GM12878 (cell line): Measurements from ENCODE around the gene PPP1R13B. TPM values are rescaled to one million over a fixed set of nuclear protein-coding genes. Genes with fewer than 3 reads are reported as not detected.

Source experiments
- ATAC-seq: fragments of 200-7000 bp; cut with Tn5 transposase; 3 replicates; pipeline ENCODE4 v1.9.1; 2020; ENCODE audit warnings: mild to moderate bottlenecking, moderate library complexity
- BruUV-seq: library from RNA; stranded (reverse); fragments of 400-500 nt; replicated peaks from 2 replicates; lab custom pipeline; 2021; lab: Mats Ljungman, UMichigan
- CTCF ChIA-PET: fragments of 300-600 bp; sonication (Branson Sonifier 250); formaldehyde crosslinking; extraction: SDS; loops from one replicate; lab custom pipeline; 2021; ENCODE audit warnings: inconsistent platforms; lab: Yijun Ruan, JAX
- POLR2A ChIA-PET: fragments of 350-600 bp; formaldehyde crosslinking; extraction: SDS; loops from one replicate; lab custom pipeline; 2021; ENCODE audit warnings: inconsistent platforms; lab: Charles Lee
- RAD21 ChIA-PET: fragments of 300-600 bp; sonication (Branson Sonifier 250); formaldehyde crosslinking; loops from one replicate; lab custom pipeline; 2023; ENCODE audit warnings: antibody characterized with exemption; ENCODE audit not compliant: unreplicated experiment; lab: Charles Lee
- SMC1A ChIA-PET: fragments of 300-600 bp; sonication (Branson Sonifier 250); formaldehyde crosslinking; loops from one replicate; lab custom pipeline; 2023; ENCODE audit not compliant: unreplicated experiment, uncharacterized antibody; lab: Charles Lee
- DNase-seq: peaks from one replicate; pipeline ENCODE4 v3.0.0-alpha.2; 2011; ENCODE audit warnings: low read depth, low spot score
- FAIRE-seq: peaks from 3 replicates; lab custom pipeline; 2011; peaks lifted over from hg19 to GRCh38; lab: Jason Lieb, UNC
- H2AFZ ChIP-seq: 2 replicates; pipeline ENCODE4 v1.6.0; 2011; ENCODE audit warnings: low read depth, low read length, control low read depth; ENCODE audit not compliant: control insufficient read depth
- H3K27ac ChIP-seq: 2 replicates; pipeline ENCODE4 v1.5.1; 2011; ENCODE audit warnings: control low read depth; ENCODE audit not compliant: control insufficient read depth, insufficient read depth
- H3K27me3 ChIP-seq, 2 experiments: replicated peaks in 1 of 2; 2 replicates each; pipeline versions ENCODE4 v1.6.0 to v1.6.1; 2011; ENCODE audit warnings: low read length in 1 of 2; ENCODE audit not compliant: control insufficient read depth in 2 of 2, insufficient read depth in 2 of 2
- H3K36me3 ChIP-seq, 2 experiments: 2 replicates each; pipeline ENCODE4 v1.5.1; 2011; ENCODE audit warnings: low read length in 1 of 2; ENCODE audit not compliant: control insufficient read depth in 2 of 2, insufficient read depth in 2 of 2
- H3K4me1 ChIP-seq: 2 replicates; pipeline ENCODE4 v1.6.1; 2011; ENCODE audit warnings: mild to moderate bottlenecking, low read length, moderate library complexity, mixed read lengths; ENCODE audit not compliant: control insufficient read depth, insufficient read depth
- H3K4me2 ChIP-seq: 2 replicates; pipeline ENCODE4 v1.6.0; 2011; ENCODE audit warnings: control low read depth; ENCODE audit not compliant: control insufficient read depth, insufficient read depth
- H3K4me3 ChIP-seq: fragments of 200-600 bp; sonication (generic); 2 replicates; pipeline ENCODE4 v1.5.1; 2016
- H3K79me2 ChIP-seq: 2 replicates; pipeline ENCODE4 v1.6.0; 2011; ENCODE audit warnings: low read length; ENCODE audit not compliant: control insufficient read depth, insufficient read depth
- H3K9ac ChIP-seq: 2 replicates; pipeline ENCODE4 v1.8.0; 2011; ENCODE audit warnings: low read length, control low read depth, mixed read lengths; ENCODE audit not compliant: control insufficient read depth, insufficient read depth
- H3K9me3 ChIP-seq: replicated peaks from 3 replicates; pipeline ENCODE4 v1.5.1; 2011; ENCODE audit warnings: mild to moderate bottlenecking, low read length; ENCODE audit not compliant: control insufficient read depth, insufficient read depth
- H4K20me1 ChIP-seq: 2 replicates; pipeline ENCODE4 v1.6.0; 2011; ENCODE audit not compliant: control insufficient read depth, insufficient read depth
- BCL3 ChIP-seq: IDR thresholded peaks from 2 replicates; pipeline ENCODE4 v1.6.1; 2011; ENCODE audit warnings: borderline replicate concordance, low read depth, mild to moderate bottlenecking, moderate library complexity, low read length; ENCODE audit not compliant: insufficient read depth, poor library complexity, severe bottlenecking
- BMI1 ChIP-seq: fragments of 450-650 bp; IDR thresholded peaks from 2 replicates; pipeline ENCODE4 v1.6.1; 2016; ENCODE audit warnings: mild to moderate bottlenecking, moderate library complexity, borderline replicate concordance
- CBX5 ChIP-seq: sonication (generic); IDR thresholded peaks from 2 replicates; pipeline ENCODE4 v1.6.1; 2016; ENCODE audit warnings: low read depth, moderate library complexity, mild to moderate bottlenecking, inconsistent platforms
- HDAC2 ChIP-seq: fragments of 200-600 bp; sonication (generic); IDR thresholded peaks from 2 replicates; pipeline ENCODE4 v1.6.1; 2017
- KDM1A ChIP-seq: fragments of 200-600 bp; sonication (generic); IDR thresholded peaks from 2 replicates; pipeline ENCODE4 v1.6.1; 2016; ENCODE audit warnings: borderline replicate concordance
- PAX8 ChIP-seq: fragments of 450-650 bp; IDR thresholded peaks from 2 replicates; pipeline ENCODE4 v1.6.1; 2017; ENCODE audit warnings: mild to moderate bottlenecking, moderate library complexity
- POLR2AphosphoS2 ChIP-seq: IDR thresholded peaks from 2 replicates; pipeline ENCODE4 v1.6.1; 2011; ENCODE audit warnings: low read depth, mild to moderate bottlenecking, low read length, improper control_type of control experiment, moderate library complexity
- POLR2AphosphoS5 ChIP-seq: IDR thresholded peaks from 2 replicates; pipeline ENCODE4 v1.6.1; 2011; ENCODE audit warnings: mild to moderate bottlenecking, low read length, inconsistent platforms
- RBBP5 ChIP-seq: fragments of 200-600 bp; sonication (generic); conservative IDR thresholded peaks from 2 replicates; pipeline ENCODE4 v1.6.1; 2016
- RELA ChIP-seq: fragments of 450-650 bp; IDR thresholded peaks from 2 replicates; pipeline ENCODE4 v1.8.0; 2014; ENCODE audit warnings: borderline replicate concordance; ENCODE audit not compliant: partially characterized antibody
- SIX5 ChIP-seq: IDR thresholded peaks from 2 replicates; pipeline ENCODE4 v1.6.1; 2011; ENCODE audit warnings: mild to moderate bottlenecking, low read depth, low read length, moderate library complexity; ENCODE audit not compliant: severe bottlenecking
- SPI1 ChIP-seq: IDR thresholded peaks from 2 replicates; pipeline ENCODE4 v1.6.1; 2011; ENCODE audit warnings: low read depth, mild to moderate bottlenecking, low read length, moderate library complexity, borderline replicate concordance; ENCODE audit not compliant: insufficient read depth
- SREBF2 ChIP-seq: IDR thresholded peaks from 2 replicates; pipeline ENCODE4 v1.6.1; 2012; ENCODE audit warnings: mild to moderate bottlenecking, low read length
- TARDBP ChIP-seq: IDR thresholded peaks from 2 replicates; pipeline ENCODE4 v1.6.1; 2016; ENCODE audit warnings: borderline replicate concordance
- ZNF622 ChIP-seq: fragments of 450-650 bp; IDR thresholded peaks from 2 replicates; pipeline ENCODE4 v1.6.1; 2017; ENCODE audit warnings: mild to moderate bottlenecking, inconsistent platforms
- WGBS: methylation state at CpG from one replicate; pipeline ENCODE4 v1.1.6; 2016; ENCODE audit warnings: low lambda C conversion rate; ENCODE audit not compliant: insufficient replicate concordance, insufficient coverage; ENCODE audit errors: missing lambda C conversion rate; 5-methylcytosine and 5-hydroxymethylcytosine counted together
- in situ Hi-C: fragments of 300-500 bp; cut with MboI; formaldehyde crosslinking; loops from 9 replicates; pipeline ENCODE4 v1.14.3; 2018; ENCODE audit warnings: mixed read lengths
- intact Hi-C: fragments of 100-400 bp; cut with micrococcal nuclease; formaldehyde crosslinking; loops from one replicate; pipeline ENCODE4 v1.14.2; 2022; ENCODE audit not compliant: unreplicated experiment
- polyA plus RNA-seq, 11 experiments: library from polyadenylated mRNA; depleted of rRNA in 4 of 11; unstranded in 6 of 11; stranded (reverse) in 5 of 11; fragments of >200 nt; fragmentation: Nextera tagmentation in 4 of 11; fragmentation: Illumina TruSeq in 1 of 11; extraction: Ambion mirVana in 4 of 11; extraction: Trizol in 1 of 11; gene quantifications; 1 replicate in 1 of 11; 2 replicates in 10 of 11; pipeline versions ENCODE4 v1.2.1 to v1.2.3, GENCODE V29; 2011 to 2016; ENCODE audit warnings: inconsistent platforms in 2 of 11, missing spikeins in 2 of 11, low read depth in 1 of 11
- total RNA-seq, 4 experiments: library from RNA; depleted of rRNA in 3 of 4; stranded (reverse); fragments of >200 nt in 3 of 4; fragmentation: Illumina TruSeq in 1 of 4; extraction: Trizol in 1 of 4; gene quantifications; 2 replicates each; pipeline versions ENCODE4 v1.2.1 to v1.2.3, GENCODE V29; 2013 to 2021
- TF ChIP-seq, protein P1 (sequence below): fragments of 150-350 bp; IDR thresholded peaks from 2 replicates; pipeline ENCODE4 v1.6.1; 2016; ENCODE audit warnings: low read depth, low read length
- TF ChIP-seq, protein P2 (sequence below): fragments of 450-650 bp; IDR thresholded peaks from 2 replicates; pipeline ENCODE4 v1.6.1; 2016; ENCODE audit warnings: mild to moderate bottlenecking, moderate library complexity, borderline replicate concordance

Gene PPP1R13B
- total and polyA plus RNA-seq, 10 of the 15 experiments (the other 5 are each of a cell fraction or from before 2014, with no cell fraction given): 0.16 to 8.1 (median 3.2) TPM

- CTCF ChIA-PET: interaction anchor here (1.7 kb wide), 1 partner anchor 48 kb away, joined by 11 read pairs; no protein-coding TSS in a partner anchor
- Histone ChIP-seq H3K79me2 (no peaks in the 10 kb centered on the region), H3K9me3 (no peaks in the 10 kb centered on the region), H3K27ac (no peak overlapping the region), H2AFZ (no peak overlapping the region), H3K4me1 (no peaks in the 10 kb centered on the region), H3K9ac (no peak overlapping the region), H3K27me3 (peaks cover 0 to 1% of the 10 kb centered on the region in 2 experiments; a peak in 1 of 4 replicates), H4K20me1 (no peaks in the 10 kb centered on the region), H3K4me3 (no peak overlapping the region), H3K36me3 (no peaks in the 10 kb centered on the region), H3K4me2 (no peak overlapping the region)
- no TSS peak for BruUV-seq
- no peak for FAIRE-seq
- TF ChIP-seq KDM1A (no peak), SIX5 (no peak), SPI1 (no peak), HDAC2 (no peak), RBBP5 (no peak), ZNF622 (no peak), TARDBP (no peak), PAX8 (no peak), BCL3 (no peak), POLR2AphosphoS2 (no peak), POLR2AphosphoS5 (no peak), RELA (no peak), SREBF2 (no peak), BMI1 (no peak), CBX5 (no peak)
- TF ChIP-seq, protein P1, sequence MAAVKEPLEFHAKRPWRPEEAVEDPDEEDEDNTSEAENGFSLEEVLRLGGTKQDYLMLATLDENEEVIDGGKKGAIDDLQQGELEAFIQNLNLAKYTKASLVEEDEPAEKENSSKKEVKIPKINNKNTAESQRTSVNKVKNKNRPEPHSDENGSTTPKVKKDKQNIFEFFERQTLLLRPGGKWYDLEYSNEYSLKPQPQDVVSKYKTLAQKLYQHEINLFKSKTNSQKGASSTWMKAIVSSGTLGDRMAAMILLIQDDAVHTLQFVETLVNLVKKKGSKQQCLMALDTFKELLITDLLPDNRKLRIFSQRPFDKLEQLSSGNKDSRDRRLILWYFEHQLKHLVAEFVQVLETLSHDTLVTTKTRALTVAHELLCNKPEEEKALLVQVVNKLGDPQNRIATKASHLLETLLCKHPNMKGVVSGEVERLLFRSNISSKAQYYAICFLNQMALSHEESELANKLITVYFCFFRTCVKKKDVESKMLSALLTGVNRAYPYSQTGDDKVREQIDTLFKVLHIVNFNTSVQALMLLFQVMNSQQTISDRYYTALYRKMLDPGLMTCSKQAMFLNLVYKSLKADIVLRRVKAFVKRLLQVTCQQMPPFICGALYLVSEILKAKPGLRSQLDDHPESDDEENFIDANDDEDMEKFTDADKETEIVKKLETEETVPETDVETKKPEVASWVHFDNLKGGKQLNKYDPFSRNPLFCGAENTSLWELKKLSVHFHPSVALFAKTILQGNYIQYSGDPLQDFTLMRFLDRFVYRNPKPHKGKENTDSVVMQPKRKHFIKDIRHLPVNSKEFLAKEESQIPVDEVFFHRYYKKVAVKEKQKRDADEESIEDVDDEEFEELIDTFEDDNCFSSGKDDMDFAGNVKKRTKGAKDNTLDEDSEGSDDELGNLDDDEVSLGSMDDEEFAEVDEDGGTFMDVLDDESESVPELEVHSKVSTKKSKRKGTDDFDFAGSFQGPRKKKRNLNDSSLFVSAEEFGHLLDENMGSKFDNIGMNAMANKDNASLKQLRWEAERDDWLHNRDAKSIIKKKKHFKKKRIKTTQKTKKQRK: no peak
- TF ChIP-seq, protein P2, sequence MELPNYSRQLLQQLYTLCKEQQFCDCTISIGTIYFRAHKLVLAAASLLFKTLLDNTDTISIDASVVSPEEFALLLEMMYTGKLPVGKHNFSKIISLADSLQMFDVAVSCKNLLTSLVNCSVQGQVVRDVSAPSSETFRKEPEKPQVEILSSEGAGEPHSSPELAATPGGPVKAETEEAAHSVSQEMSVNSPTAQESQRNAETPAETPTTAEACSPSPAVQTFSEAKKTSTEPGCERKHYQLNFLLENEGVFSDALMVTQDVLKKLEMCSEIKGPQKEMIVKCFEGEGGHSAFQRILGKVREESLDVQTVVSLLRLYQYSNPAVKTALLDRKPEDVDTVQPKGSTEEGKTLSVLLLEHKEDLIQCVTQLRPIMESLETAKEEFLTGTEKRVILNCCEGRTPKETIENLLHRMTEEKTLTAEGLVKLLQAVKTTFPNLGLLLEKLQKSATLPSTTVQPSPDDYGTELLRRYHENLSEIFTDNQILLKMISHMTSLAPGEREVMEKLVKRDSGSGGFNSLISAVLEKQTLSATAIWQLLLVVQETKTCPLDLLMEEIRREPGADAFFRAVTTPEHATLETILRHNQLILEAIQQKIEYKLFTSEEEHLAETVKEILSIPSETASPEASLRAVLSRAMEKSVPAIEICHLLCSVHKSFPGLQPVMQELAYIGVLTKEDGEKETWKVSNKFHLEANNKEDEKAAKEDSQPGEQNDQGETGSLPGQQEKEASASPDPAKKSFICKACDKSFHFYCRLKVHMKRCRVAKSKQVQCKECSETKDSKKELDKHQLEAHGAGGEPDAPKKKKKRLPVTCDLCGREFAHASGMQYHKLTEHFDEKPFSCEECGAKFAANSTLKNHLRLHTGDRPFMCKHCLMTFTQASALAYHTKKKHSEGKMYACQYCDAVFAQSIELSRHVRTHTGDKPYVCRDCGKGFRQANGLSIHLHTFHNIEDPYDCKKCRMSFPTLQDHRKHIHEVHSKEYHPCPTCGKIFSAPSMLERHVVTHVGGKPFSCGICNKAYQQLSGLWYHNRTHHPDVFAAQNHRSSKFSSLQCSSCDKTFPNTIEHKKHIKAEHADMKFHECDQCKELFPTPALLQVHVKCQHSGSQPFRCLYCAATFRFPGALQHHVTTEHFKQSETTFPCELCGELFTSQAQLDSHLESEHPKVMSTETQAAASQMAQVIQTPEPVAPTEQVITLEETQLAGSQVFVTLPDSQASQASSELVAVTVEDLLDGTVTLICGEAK: no peak
- no peak for ATAC-seq
- SMC1A ChIA-PET: interaction anchor here (1.6 kb wide), 1 partner anchor 48 kb away, joined by 5 read pairs; no protein-coding TSS in a partner anchor
- intact Hi-C loops: no loop called here
- WGBS: 54% methylated on average over 8 of the region's 8 CpGs
- POLR2A ChIA-PET: no interaction called here
- no peak for DNase-seq
- RAD21 ChIA-PET: interaction anchor here (1.9 kb wide), 1 partner anchor 48 kb away, joined by 5 read pairs; no protein-coding TSS in a partner anchor
- in situ Hi-C loops: no loop called here
Observed at GRCh38 chr14:103856105-103856504, 8.7 kb upstream of the PPP1R13B start.
